Left kidney (tissue), 8 donors: ENCODE measurements around the gene HAT1. TPM values are rescaled to one million over a fixed set of nuclear protein-coding genes. Genes with fewer than 3 reads are reported as not detected.
"Not testable (repeated sequence)": the region's sequence is repeated elsewhere in the genome, so short reads cannot be mapped to it uniquely, and the experiment has no call there.

Experiments used
- DNase-seq: peaks from one replicate; pipeline ENCODE4 v3.0.0-alpha.2; 2013
- long read RNA-seq, 8 donors: transcript quantifications; one replicate each; lab custom pipeline, GENCODE V29; 2026
- polyA plus RNA-seq: library from polyadenylated mRNA; unstranded; fragments of 120-200 nt; gene quantifications from one replicate; pipeline ENCODE4 v1.2.1, GENCODE V29; 2013; ENCODE audit not compliant: insufficient read length

Gene HAT1, protein sequence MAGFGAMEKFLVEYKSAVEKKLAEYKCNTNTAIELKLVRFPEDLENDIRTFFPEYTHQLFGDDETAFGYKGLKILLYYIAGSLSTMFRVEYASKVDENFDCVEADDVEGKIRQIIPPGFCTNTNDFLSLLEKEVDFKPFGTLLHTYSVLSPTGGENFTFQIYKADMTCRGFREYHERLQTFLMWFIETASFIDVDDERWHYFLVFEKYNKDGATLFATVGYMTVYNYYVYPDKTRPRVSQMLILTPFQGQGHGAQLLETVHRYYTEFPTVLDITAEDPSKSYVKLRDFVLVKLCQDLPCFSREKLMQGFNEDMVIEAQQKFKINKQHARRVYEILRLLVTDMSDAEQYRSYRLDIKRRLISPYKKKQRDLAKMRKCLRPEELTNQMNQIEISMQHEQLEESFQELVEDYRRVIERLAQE
- 75.0 TPM for polyA plus RNA-seq
- long read RNA-seq, donor 1, transcript HAT1-201 (11 exons, 1,626 nt): major isoform, 18 of 34 reads
- long read RNA-seq, donor 1, partial matches to known transcripts: 15 of 34 reads
- long read RNA-seq, donor 1, other reads (novel, unspliced or antisense): 0 of 34 reads
- long read RNA-seq, donor 2, transcript HAT1-201 (11 exons, 1,626 nt): major isoform, 15 of 44 reads
- long read RNA-seq, donor 2, partial matches to known transcripts: 27 of 44 reads
- long read RNA-seq, donor 2, other reads (novel, unspliced or antisense): 0 of 44 reads
- long read RNA-seq, donor 3, transcript HAT1-201 (11 exons, 1,626 nt): major isoform, 16 of 21 reads
- long read RNA-seq, donor 3, partial matches to known transcripts: 5 of 21 reads
- long read RNA-seq, donor 3, other reads (novel, unspliced or antisense): 0 of 21 reads
- long read RNA-seq, donor 4: 0 reads
- long read RNA-seq, donor 5, transcript HAT1-201 (11 exons, 1,626 nt): major isoform, 33 of 49 reads
- long read RNA-seq, donor 5, partial matches to known transcripts: 14 of 49 reads
- long read RNA-seq, donor 5, other reads (novel, unspliced or antisense): 0 of 49 reads
- long read RNA-seq, donor 6, transcript HAT1-201 (11 exons, 1,626 nt): major isoform, 23 of 23 reads
- long read RNA-seq, donor 6, partial matches to known transcripts: 0 of 23 reads
- long read RNA-seq, donor 6, other reads (novel, unspliced or antisense): 0 of 23 reads
- long read RNA-seq, donor 7, transcript HAT1-201 (11 exons, 1,626 nt): major isoform, 24 of 51 reads
- long read RNA-seq, donor 7, partial matches to known transcripts: 26 of 51 reads
- long read RNA-seq, donor 7, other reads (novel, unspliced or antisense): 0 of 51 reads
- long read RNA-seq, donor 8, transcript HAT1-201 (11 exons, 1,626 nt): major isoform, 9 of 9 reads
- long read RNA-seq, donor 8, partial matches to known transcripts: 0 of 9 reads
- long read RNA-seq, donor 8, other reads (novel, unspliced or antisense): 0 of 9 reads

DNA sequence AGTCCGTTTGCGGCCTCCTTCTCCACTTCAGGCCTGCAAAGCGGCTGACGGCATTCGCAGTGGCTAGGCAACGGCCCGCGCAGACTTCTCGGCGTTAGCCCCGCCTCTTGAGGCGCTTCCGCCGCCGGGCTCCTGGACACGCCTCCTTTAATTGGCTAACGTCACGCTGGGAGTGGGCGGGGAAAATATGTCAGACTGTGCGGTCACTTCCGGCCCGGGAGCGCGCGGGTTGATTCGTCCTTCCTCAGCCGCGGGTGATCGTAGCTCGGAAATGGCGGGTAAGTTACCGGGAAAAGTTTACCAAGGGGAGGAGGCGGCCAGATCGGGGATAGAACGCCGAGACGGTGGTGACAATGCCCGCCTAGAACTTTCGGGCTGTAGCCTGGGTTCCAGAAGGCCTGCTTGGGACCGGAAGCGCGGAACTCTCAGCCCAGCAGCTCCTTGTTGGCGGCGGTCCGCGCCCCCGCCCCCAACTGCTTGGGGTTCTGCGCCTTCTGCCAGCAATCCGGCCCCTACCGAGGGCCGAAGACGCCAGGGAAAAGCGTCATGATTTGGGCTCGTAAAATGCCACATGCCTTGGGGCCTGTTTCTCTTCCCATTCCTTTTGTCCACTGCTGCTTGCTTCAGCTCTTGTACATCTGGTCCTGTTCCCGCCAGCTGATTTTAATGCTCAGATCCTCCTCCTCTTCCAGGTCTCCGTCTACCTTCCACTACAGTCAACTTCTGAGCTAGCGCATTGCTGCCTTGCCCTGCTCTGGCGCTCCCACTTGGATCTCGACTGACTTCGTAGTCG lies at the start of gene HAT1:
Gene HAT1, plus strand, starts transcription at position 232 of the 793 bp plus-strand sequence. Its CDS starts 40 bp downstream, at position 272.
- DNase-seq: peak; percentile 98

DNA sequence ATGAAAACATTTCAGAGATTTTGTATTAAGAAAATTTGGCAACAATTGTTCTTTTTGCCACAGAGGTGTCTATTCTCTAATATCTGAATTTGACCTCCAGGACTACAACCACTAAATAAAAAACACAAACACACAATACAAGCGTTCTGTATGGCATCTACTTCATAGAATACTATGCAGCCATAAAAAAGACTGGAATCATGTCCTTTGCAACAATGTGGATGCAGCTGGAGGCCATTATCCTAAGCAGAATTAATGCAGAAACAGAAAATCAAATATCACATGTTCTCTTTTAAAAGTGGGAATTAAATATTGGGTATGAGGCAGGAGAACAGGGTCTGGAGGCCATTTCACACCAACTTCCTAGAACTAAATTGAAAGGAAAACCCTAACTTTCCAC lies 47.7 kb upstream of the HAT1 start:
- DNase-seq: no peak

DNA sequence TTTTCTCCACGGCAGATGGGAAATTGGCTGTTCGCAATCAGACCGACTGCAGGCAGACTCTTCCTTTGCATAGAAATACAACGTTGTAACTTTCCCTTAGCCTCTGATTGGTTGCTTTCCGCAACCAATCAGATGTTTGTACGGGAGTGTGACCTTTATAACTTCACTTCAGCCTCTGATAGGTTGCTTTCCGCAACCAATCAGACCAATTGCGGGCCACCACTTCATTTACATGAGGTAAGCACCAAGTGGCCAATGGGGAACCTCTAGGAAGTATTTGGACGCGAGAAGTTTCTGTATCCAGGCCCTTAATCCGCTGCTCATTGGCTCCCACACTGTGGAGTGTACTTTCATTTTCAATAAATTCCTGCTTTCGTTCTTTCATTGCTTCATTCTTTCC lies 47.3 kb upstream of the HAT1 start:
- no peak for DNase-seq

DNA sequence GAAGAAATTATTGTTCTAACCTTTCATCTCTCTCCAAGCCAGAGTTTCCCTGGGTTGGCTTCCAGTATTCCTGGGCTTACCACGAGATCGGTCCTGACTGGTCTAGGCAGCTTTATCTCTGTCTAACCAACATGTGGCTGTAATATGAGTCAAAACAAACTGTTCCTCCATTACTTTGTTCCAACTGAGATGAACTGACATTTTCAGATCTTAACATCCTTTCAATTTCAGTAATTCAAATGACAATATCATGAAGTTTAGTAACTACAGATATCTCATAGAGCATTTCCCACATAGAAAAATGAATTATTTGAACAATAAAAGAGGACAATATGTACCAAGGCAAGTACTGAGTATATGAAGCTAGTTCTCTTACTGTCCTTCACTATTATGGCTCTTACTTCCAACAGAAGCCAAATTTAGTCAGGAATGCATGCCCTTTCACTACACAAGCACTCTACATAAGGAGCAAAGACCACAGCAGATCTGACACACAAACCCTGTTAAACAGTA lies 43.7 kb upstream of the HAT1 start:
- DNase-seq: no peak

DNA sequence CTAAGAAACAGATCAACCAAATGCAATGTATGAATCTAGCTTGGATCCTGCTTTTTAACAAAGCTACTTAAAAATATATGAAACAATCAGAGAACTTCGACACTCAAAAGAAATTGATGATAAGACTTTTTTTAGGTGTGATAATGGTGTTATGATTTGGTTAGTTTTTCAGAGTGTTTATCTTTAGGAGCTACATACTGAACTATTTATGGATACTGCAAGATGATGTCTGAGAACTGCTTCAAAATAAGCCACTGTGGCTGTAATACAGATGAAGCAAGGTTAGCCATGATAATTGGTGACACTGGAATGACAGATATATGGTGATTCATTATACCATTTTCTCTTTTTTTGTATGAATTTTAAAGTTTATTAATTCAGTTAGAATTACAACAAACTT lies 42.4 kb upstream of the HAT1 start:
- DNase-seq: no peak

DNA sequence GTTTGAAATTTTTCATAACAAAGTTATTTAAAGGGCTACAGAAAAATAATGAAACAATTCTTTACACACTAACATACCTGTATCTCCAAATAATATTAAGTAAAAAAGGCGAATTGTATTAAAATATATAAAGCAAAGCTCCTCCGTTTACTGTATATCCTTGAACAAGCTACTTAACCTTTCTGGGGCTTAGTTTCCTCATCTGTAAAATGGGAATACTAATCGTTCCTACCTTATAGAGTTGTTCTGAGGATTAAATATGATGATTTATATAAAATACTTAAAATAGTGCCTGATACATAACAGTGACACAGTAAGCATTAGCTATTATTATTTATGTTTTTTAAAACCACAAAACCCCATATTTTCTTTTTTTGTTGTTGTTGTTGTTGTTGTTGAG lies 41.5 kb upstream of the HAT1 start:
- no peak for DNase-seq

DNA sequence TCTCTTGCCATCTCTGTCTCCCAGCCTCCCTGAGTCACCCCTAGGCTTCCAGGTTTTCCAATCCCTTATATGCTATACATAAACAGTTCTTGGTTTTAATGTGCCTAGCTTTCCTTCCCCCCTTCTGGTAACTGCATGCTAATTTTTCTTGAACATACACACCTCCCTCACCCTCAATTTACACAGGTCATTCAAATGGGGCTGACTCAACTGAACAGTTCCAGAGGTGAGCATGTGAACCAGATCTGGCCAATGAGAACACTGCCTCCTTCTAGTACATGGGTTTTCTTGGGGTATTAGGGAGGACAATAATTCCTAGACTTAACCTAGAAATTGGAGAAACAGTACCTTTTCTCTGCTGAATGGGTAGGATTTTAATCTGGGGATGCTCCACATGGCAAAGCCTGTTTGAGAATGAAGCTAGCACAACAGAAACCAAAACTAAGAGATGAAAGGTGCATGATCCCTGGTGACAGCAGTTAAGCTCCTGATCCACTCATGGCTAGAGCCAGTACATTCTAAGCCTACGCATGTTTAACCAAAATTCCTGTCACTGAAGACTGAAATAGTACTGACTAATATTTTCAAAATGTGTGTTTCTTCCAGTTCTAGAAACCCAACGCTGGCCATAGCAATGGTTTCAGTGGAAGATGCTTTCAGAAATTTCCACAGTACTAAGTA lies 40.0 kb upstream of the HAT1 start:
- DNase-seq: no peak

DNA sequence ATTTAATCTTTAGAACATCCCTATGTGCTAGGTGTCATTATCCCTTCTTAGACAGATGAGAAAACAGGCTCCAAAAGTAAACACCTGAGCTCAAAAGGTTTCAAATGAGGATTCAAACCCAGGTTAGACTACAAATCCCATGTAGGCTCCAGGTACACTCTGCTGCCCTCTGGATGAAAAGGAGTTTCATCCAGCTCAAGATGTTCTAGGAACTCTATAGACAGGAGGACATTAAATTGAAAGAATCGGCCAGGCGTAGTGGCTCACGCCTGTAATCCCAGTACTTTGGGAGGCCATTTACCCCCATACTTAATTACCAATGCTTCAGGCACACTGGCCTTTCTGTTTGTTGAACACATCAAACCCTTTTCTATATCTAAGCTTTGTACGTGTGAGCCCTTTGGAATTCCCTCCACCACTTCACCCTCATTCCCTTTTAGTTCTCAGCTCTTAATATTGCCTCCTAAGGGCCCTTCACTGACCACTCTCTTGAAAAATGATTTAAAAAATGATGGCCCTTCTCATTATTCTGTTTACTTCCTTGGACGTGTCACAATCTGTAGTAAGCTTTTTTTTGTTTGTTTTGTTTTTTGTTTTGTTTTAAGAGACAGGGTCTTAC lies 38.9 kb upstream of the HAT1 start:
- no peak for DNase-seq

DNA sequence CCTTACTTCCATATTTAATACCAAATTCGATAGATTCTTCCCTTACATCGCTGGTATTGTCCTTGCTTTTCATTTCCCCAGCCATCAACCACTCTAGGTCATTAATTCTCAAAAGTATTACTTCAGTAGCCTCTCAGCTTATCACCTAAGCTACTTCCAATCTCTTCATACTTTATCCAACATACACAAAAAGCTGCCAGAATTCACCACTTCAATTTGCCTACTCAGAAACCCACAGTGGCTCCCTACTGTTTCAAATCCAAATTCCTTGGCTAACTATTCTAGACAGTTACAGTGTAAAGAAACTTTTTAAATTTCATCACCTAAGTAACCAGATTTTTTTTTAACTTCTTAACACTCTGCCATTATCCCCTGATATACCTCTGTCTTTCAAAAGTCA lies 32.9 kb upstream of the HAT1 start:
- no peak for DNase-seq

DNA sequence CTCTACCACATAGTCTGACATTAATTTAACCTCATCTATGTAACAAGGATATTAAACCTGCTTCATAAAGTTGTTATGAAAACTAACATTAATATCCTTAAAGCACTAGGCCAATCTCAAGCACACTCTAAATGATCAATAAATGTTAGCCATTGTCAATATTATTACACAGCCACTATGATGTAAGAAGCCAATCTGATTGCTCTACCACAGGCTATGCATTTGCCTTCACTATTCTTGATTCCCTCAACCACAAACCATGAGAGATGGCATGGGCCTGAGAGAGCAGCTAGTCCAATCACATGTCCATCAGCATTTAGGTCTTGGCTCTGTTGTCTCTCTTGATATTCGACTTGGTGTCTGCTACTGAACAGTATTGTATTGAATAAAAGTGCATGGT lies 32.5 kb upstream of the HAT1 start:
- no peak for DNase-seq

DNA sequence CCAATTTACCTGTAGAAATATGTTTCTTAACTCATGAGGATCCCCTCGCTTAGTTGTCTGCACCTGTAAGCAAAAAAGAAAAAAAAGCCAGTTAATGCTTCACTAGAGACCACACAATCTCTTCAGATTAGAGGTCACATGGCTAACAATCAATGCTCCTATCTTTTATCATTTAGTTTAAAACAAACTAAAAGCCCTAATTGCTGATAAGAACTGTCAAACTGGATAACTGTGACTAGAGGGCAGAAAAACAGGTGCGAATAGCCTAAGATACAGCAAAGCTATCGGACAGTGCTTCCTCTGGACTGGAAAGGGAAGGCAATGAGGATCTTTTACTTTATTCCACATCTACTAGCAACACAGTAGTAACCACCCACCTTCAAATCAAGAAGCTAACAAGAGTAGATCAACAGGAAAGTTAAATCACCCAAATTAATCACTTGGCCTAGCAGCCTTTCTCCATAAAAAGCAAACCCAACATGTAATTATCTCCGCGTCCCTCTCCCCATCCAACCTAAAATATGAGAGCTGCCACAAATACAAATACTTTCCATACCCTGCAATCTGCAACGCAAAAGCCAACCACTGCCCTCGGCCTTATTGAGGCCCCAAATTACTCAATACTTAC lies 29.0 kb upstream of the HAT1 start:
- DNase-seq: no peak

DNA sequence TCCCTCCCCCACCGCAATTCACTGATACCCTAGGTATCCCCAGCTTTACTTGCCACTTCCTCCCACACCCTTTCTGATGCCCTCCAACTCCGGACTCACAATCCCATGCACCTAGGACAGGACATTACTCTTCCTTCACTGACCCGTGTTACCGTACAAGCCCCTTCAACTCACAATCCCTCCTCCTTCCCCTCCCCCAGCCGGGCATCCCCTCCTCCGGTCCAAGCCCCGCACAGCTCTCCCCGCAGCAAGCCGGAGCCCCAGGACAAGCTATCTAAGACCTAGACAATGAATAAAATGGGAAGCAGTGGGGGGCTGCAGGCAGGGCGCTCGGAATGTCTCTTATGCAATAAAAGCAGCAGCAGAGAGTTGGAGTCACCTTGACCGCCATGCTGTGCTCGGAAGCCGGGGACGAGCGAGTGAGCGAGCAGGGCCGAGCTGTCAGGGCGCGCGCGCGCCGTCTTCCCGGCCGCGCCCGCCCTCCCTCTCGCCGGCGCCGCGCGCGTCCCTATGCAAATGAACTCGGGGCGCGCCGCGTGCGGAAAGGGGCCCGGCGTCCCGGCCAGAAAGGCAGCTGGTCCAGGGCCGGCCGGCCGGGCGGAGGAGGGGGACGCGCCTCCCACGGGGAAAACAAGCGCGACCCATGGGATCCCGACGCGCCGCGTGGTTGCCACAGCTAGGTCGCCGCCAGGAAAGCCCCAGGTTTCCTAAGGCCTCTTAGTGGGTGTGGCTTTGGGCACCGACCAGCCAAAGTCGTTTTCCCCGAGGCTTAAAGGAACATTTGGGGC lies 28.2 kb upstream of the HAT1 start, which contains the start of gene SLC25A12:
Gene SLC25A12, minus strand, starts transcription at position 421 of the 788 bp plus-strand sequence. Its CDS starts 30 bp downstream, at position 391.
- DNase-seq: peak; percentile 85

DNA sequence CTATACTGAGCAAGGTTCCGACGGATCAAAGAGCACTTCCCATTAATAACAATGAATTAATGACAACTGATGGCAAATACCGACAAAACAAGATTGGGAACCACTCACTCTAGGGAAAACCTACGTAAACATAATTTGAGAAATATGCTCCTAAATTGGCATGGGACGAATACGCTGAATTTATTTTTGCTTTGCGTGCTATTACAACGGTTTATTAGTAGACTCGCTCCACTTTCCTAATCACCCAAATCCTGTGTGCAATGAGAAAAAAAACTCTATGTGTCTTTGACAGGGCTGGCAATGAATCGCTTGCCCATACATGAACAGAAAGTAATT lies 27.7 kb upstream of the HAT1 start:
- no peak for DNase-seq

DNA sequence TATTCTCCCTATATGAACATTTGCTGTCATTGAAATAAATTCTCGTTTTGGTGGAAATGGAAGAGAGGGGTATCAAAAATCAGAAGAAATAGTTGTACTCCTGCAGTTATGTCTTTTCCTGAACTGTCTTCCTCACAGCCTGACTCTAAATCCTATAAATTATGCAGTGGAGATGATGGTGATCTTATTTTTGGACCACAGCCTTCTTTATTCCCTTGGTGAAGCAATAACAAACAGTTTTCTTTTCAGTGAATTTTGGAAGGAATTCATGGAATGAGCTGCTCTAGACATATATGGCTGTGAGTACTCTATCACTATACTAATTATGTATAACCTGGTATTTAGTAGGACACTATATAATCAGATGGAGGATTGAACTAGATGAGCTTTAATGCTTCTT lies 26.5 kb upstream of the HAT1 start:
- DNase-seq: no peak

DNA sequence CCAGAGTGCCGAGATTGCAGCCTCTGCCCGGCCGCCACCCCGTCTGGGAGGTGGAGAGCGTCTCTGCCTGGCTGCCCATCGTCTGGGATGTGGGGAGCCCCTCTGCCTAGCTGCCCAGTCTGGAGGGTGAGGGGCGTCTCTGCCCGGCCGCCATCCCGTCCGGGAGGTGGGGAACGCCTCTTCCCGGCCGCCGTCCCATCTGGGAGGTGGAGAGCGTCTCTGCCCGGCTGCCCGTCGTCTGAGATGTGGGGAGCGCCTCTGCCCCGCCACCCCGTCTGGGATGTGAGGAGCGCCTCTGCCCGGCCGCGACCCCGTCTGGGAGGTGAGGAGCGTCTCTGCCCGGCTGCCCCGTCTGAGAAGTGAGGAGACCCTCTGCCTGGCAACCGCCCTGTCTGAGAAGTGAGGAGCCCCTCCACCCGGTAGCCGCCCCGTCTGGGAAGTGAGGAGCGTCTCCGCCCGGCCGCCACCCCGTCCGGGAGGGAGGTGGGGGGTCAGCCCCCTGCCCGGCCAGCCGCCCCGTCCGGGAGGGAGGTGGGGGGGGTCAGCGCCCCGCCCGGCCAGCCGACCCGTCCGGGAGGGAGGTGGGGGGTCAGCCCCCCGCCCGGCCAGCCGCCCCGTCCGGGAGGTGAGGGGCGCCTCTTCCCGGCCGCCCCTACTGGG lies 22.5 kb upstream of the HAT1 start:
- DNase-seq: not testable (repeated sequence)

DNA sequence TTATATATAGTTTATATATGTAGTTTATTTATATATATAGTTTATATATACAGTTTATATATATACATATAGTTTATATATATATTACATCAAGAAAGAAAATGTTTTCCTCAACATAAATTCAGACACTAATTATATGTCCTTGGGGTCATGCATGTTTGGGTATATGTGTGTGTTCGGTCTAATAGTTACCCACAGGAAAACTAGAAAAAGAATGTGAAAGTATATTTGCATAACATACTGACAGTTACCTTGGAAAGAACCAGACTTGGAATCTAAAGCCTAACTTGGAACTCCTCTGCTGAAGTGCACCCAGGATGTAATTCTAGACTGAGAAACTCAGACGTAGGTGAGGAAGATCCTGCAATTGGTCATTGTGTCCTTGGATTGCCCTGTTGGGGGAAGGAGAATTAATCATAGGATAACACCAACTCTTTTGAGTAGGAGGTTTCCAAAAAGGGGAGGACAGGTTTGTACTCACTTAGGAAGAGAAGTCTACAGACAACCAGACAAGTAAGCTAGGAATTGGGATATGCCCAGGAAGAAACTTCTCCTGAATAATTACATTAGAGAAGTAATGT lies 19.3 kb upstream of the HAT1 start:
- DNase-seq: no peak

DNA sequence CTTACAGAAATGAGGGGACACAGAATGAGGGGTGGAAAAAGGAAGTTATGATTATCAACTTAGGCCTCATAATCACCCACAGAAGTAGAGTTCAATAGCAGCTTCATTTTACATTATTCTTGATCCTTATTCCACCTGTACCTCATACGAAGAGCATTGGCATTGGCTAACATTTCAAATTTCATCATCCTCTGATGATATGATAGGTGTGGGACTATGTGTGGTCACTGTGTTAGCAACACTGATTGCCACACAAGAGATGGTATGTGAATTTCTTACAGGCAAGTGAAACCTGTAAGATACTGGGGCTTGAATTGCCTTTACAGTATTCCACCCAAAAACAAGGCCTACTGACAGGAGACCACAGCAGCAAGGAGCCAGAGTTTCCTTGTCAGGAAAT lies 14.0 kb upstream of the HAT1 start:
- no peak for DNase-seq

DNA sequence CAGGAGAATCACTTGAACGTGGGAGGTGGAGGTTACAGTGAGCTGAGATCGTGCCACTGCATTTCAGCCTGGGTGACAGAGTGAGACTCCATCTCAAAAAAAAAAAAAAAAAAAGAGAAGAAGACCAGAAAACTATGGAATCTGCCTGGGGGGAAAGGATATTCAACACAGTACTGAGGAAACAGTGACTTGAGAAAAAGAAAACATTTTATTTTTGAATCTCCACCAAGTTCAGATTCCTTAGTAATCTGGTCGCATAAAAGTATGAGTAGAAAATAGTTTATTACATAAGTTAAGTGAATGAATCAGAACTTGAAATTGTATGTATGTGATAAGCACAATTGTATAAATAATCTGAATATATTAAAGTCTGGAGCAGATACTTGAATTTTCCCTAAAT lies 13.0 kb upstream of the HAT1 start:
- no peak for DNase-seq
